T-helper 1 cell treated with Interleukin-12 subunit alpha and Interleukin-12 subunit beta and Interleukin-4 antibody, amounts not matched to agents 30 ng/mL and 1 ng/mL, for 36 hours (primary cell): ENCODE measurements around the gene OR5D18. TPM values are rescaled to one million over a fixed set of nuclear protein-coding genes. Genes with fewer than 3 reads are reported as not detected.
"Not testable (repeated sequence)": the region's sequence is repeated elsewhere in the genome, so short reads cannot be mapped to it uniquely, and the experiment has no call there.

ENCODE experiments used
- intact Hi-C: fragments of 100-400 bp; cut with micrococcal nuclease; formaldehyde crosslinking; loops from one replicate; pipeline ENCODE4 v1.15.1; 2024
- total RNA-seq: library from RNA; stranded (reverse); gene quantifications from 2 replicates; pipeline ENCODE4 v1.2.3, GENCODE V29; 2022

Gene OR5D18
- not detected in 2 replicates for total RNA-seq

DNA sequence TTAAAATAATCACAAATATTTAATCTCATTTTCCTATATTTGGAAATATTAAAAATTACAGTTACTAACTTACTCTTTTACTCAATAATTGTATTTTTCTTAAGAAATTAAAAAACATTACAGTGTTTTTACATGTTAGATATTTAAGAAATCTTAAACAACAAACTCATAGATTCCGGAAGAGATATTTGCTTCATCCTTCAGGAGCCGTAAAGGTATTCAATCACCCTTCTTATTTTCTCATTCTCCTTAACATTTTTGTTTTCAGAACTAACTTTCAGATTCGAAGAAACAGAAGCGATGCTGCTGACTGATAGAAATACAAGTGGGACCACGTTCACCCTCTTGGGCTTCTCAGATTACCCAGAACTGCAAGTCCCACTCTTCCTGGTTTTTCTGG, at the start of gene OR5D18:
Gene OR5D18 (plus strand): TSS at position 301 of the 400 bp plus-strand sequence. CDS start 0 bp downstream, at position 301.
- intact Hi-C loops = no loop called here

DNA sequence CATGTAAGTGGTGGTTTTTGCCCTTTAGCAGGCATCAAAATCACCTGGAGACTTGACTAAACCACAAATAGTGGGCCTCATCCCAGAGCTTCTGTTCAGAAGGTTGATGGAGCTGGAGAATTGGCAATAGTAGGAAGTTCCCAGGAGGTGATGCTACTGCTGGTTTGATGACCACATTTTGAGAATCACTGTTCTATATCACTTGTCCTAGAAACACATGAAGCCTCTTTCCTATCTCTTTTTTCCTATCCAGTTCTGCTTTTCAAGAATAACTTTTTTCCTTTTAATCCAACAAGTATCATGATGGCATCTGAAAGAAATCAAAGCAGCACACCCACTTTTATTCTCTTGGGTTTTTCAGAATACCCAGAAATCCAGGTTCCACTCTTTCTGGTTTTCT, 46.3 kb upstream of the OR5D18 start, which contains the start of gene OR5D13:
Gene OR5D13 (plus strand): TSS at position 301 of the 400 bp plus-strand sequence. CDS start 0 bp downstream, at position 301.
- intact Hi-C loops = no loop called here

DNA sequence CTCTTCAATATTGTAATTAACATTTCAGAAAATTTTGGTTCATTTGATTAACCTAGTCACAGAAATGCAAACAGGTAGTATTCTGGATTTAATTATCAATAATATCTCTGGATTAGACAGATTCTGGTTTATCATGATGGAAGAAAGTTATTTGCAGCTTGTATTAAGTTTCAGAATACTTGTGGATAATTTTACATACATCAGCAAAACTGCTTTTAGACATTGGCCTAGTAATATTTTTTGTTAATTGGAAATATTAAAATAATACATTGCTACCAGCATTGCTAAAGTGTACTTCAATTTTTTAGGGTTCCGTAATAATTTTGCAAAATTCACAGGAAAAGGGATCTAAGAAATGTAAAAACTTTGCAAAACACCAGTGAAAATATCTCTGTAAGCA, 27.8 kb upstream of the OR5D18 start:
- intact Hi-C loops = loop anchor here (5.0 kb wide), 1 partner anchor 501 kb away; the partner anchor contains the start of gene OR8H1

DNA sequence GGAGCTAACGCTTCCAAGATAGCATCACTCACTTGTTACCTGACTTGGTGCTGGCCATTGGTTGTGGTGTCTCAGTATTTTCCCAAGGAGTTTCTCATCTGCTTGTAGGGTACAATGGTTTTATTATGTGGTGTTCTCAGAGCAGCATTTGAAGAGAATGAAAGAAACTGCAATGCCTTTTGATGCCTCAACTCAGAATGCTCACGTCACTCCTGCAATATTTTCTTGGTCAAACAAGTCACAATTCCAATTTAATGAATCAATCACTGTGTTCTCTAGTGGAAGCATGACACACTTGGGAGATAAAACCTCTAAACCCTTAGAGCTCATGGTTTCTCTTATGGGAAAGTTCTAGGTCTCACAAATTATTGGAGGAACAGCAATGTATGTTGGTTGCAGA, 26.1 kb upstream of the OR5D18 start:
- intact Hi-C loops = loop anchor here (5.0 kb wide), 1 partner anchor 499 kb away; the partner anchor contains the start of gene OR8H1

DNA sequence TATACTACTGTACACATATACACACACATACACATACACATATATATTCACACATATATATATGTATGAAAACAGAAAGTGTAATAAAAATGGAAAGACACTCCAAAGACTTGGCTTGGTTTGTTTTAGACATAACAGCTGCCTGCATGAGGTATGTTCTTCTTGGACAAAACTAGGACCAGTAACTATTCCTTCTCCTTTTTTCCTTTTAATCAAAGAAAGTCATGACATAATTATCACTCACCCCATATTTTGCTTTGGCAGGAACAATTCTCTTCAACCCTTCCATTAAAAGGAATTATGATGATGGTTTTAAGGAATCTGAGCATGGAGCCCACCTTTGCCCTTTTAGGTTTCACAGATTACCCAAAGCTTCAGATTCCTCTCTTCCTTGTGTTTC, 24.2 kb upstream of the OR5D18 start, which contains the start of gene OR5D14:
Gene OR5D14 (plus strand): TSS at position 301 of the 400 bp plus-strand sequence. CDS start 0 bp downstream, at position 301.
- intact Hi-C loops = no loop called here

DNA sequence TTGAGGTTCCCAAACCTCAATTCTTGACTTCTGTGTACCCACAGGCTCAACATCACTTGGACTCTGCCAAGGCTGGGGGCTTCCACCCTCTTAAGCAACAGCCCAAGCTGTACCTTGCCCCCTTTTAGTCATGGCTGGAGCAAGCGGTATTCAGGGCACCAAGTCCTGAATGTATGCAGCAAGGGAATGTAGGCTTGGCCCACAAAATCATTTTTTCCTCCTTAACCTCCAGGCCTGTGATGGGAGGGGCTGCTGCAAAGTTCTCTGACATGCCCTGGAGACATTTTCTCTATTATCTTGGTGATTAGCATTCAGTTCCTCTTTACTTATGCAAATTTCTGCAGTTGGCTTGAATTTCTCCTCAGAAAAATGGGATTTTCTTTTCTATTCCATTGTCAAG, 13.2 kb upstream of the OR5D18 start:
- intact Hi-C loops = no loop called here

DNA sequence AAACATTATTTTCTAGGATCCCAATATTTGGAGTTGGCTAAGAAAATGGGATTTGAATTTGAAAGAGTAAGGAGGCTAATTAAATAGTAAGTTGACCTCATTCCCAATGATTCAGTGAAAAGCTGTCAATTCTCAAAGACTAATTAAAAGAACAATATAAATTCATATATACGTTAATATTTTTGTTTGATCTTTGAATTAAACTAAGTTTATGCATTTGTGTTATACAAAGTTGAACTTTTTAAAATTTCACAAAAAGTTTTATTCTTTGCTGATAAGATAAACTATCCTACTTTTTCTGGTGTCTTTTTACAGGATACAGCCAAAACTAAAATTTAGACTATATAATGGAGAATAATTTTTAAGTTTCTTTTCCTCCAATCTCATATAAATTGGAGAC, 8.4 kb upstream of the OR5D18 start, which contains the start of gene OR5L1:
Gene OR5L1 (plus strand): TSS at position 301 of the 400 bp plus-strand sequence. CDS start 100 bp downstream, outside the sequence.
- intact Hi-C loops = no loop called here

DNA sequence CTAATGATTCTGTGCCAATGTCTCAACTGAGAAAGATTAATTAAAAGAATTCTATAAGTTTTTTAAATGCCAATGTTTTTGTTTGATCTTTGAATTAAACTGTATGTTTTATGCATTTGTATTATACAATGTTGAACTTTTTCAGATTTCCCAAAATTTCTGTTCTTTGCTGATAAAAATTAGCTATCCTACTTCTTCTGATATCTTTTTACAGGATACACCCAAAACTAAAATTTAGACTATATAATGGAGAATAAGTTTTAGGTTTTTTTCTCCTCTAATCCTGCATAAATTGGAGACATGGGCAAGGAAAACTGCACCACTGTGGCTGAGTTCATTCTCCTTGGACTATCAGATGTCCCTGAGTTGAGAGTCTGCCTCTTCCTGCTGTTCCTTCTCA, 7.5 kb downstream of the OR5D18 start, which contains the start of gene OR5L2:
Gene OR5L2 (plus strand): TSS at position 301 of the 400 bp plus-strand sequence. CDS start 0 bp downstream, at position 301.
- intact Hi-C loops = no loop called here

DNA sequence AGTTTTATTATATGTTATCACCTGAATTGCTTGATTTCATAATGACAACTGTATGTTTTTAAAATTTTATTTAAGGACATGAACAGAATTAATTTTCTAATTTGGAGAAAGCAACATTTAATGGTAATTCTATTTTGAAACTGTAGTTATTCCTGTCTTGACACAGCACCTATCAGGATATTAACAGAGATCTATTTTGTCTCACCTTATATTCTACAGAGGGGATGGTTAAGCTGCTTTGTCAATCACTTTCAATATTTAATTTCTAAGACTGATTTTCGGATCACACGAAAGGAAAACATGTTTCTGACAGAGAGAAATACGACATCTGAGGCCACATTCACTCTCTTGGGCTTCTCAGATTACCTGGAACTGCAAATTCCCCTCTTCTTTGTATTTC, 19.0 kb downstream of the OR5D18 start, which contains the start of gene OR5D16:
Gene OR5D16 (plus strand): TSS at position 301 of the 400 bp plus-strand sequence. CDS start 0 bp downstream, at position 301.
- intact Hi-C loops = no loop called here

DNA sequence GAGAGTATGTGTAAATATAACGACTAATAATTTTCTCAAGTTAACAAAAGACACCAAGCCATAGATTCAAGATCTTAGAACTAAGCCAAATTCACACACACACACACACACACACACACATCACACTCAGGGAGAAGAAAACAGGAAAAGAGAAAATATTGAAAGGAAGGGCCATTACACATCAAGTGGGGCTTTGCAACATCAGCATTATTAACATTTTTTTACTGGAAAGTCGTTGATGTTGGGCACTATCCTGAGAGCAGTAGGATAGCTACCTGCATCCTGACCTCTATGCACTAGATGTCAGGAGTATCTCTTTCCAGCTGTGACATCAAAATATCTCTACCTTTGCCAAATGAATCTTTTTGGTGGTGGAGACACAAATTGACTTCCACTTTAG, 28.0 kb downstream of the OR5D18 start:
- intact Hi-C loops = no loop called here

DNA sequence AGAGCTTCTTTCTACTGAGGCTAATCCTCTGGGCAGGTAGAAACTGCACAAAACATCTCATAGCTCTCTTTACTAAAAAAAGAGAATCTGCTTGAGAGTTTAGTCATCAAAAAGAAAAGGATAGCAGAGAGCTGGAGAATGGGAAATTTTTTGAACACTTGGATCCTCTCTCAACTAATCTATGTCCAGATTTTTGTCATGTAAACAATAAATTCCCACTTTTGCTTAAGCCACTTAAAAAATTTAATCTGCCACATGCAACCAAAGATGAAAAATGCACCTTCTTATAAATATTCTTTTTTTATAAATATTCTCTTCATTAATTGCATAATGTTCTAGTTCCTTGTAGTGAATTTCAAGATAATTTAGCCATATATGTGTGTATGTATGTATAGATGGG, 29.6 kb downstream of the OR5D18 start:
- intact Hi-C loops = no loop called here

DNA sequence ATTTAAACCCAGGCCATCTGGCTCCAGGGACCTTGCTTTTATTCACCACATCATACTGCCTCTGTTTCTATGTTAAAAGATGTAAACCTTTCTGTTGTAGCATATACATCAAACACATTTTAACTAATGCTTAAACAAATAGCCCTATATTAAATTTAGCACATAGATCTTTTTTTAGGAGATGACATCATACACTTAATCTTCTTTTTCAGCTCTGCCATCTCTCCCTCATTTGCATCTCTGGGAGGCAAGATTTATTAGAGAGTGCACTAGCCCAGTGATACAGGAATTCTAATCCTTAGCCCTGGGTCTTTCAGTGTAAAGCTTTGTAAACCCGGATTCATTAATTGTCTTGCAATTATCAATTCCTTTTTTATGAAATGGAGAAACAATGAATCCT, 32.7 kb downstream of the OR5D18 start:
- intact Hi-C loops = no loop called here

DNA sequence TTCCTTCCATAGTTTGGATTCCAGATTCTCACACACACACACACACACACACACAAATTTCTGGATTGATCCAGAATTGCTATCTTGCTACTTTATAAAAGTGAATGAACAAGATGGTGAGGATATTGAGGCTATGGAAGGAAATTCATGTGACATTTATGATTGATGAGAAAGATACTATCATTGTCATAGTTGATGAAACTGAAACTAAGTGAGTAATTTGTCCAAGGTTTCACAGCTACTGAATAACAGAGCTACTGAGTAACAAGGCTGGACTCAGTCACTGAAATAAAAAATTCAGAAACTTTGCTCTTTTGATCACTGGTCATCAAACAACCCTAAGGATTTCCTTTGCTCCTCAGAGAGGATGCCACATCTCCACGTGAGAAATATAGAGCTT, 35.3 kb downstream of the OR5D18 start:
- intact Hi-C loops = no loop called here

DNA sequence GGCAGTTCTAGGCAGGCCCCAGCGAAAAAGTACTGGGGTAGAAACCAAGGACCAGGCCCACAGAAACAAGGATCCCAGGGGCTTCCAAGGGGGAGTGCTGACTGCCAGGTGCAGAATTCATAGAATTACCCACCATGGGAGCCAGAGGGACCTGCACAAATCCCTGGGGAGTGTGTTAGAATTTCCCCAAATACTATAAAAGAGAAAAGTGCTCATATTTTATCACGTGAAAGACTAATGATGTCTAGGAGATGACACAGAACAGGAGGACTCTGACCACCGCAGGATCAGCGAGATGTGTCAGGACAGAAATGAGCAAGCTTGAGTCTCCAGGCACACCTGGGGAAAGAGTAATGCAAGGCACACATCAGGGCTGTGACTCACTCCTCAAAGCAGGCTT, 47.9 kb downstream of the OR5D18 start:
- intact Hi-C loops = not testable (repeated sequence)

Other genes with a start within 250 kb of the OR5D18 start
- not detected in 2 replicates for gene OR4C16, start 247.5 kb upstream of the OR5D18 start, total RNA-seq
- gene OR4C11, start 212.0 kb upstream of the OR5D18 start, total RNA-seq = not detected in 2 replicates
- gene OR4P4, start 184.5 kb upstream of the OR5D18 start, total RNA-seq = not detected in 2 replicates
- not detected in 2 replicates for gene OR4S2, start 171.3 kb upstream of the OR5D18 start, total RNA-seq
- not detected in 2 replicates for gene OR4C6, start 157.4 kb upstream of the OR5D18 start, total RNA-seq
- gene OR5D13, start 46.2 kb upstream of the OR5D18 start, total RNA-seq = not detected in 2 replicates
- gene OR5D14, start 24.1 kb upstream of the OR5D18 start, total RNA-seq = not detected in 2 replicates
- not detected in 2 replicates for gene OR5L1, start 8.3 kb upstream of the OR5D18 start, total RNA-seq
- not detected in 2 replicates for gene OR5L2, start 7.6 kb downstream of the OR5D18 start, total RNA-seq
- not detected in 2 replicates for gene OR5D16, start 19.1 kb downstream of the OR5D18 start, total RNA-seq
- gene TRIM51, start 63.7 kb downstream of the OR5D18 start, total RNA-seq = not detected in 2 replicates
- gene OR5W2, start 95.0 kb downstream of the OR5D18 start, total RNA-seq = not detected in 2 replicates
- not detected in 2 replicates for gene OR5I1, start 116.8 kb downstream of the OR5D18 start, total RNA-seq
- gene OR10AG1, start 150.3 kb downstream of the OR5D18 start, total RNA-seq = not detected in 2 replicates
- gene OR5F1, start 175.0 kb downstream of the OR5D18 start, total RNA-seq = not detected in 2 replicates
- gene OR5AS1, start 208.0 kb downstream of the OR5D18 start, total RNA-seq = not detected in 2 replicates